Hepatocyte (in vitro differentiated cells): ENCODE results near the gene KCNJ9. TPM values are rescaled to one million over a fixed set of nuclear protein-coding genes. Genes with fewer than 3 reads are reported as not detected.

Experiments
- DNase-seq: peaks from one replicate; pipeline ENCODE4 v3.0.0-alpha.2; 2016; ENCODE audit warnings: low spot score
- H2AFZ ChIP-seq: fragments of 200-600 bp; sonication (generic); 2 replicates; pipeline ENCODE4 v1.6.0; 2016; ENCODE audit warnings: antibody characterized with exemption, mild to moderate bottlenecking
- H3K27ac ChIP-seq: fragments of 200-600 bp; sonication (generic); 2 replicates; pipeline ENCODE4 v1.5.1; 2016; ENCODE audit warnings: mild to moderate bottlenecking
- H3K27me3 ChIP-seq: fragments of 200-600 bp; sonication (generic); 2 replicates; pipeline ENCODE4 v1.6.1; 2016
- H3K36me3 ChIP-seq: fragments of 200-600 bp; sonication (generic); replicated peaks from 2 replicates; pipeline ENCODE4 v1.5.1; 2016; ENCODE audit warnings: low read depth; ENCODE audit not compliant: insufficient read depth
- H3K4me1 ChIP-seq: fragments of 200-600 bp; sonication (generic); 2 replicates; pipeline ENCODE4 v1.5.1; 2016; ENCODE audit warnings: mild to moderate bottlenecking, moderate library complexity; ENCODE audit not compliant: insufficient read depth
- H3K4me2 ChIP-seq: fragments of 200-600 bp; sonication (generic); 2 replicates; pipeline ENCODE4 v1.6.0; 2016
- H3K4me3 ChIP-seq: fragments of 200-600 bp; sonication (generic); 2 replicates; pipeline ENCODE4 v1.5.1; 2016; ENCODE audit warnings: mild to moderate bottlenecking
- H3K79me2 ChIP-seq: fragments of 200-600 bp; sonication (generic); 2 replicates; pipeline ENCODE4 v1.6.0; 2017; ENCODE audit warnings: mild to moderate bottlenecking
- H3K9me2 ChIP-seq: fragments of 200-600 bp; sonication (generic); replicated peaks from 2 replicates; pipeline ENCODE4 v1.6.0; 2017; ENCODE audit warnings: mild to moderate bottlenecking; ENCODE audit not compliant: insufficient read depth
- H3K9me3 ChIP-seq: fragments of 200-600 bp; sonication (generic); 2 replicates; pipeline ENCODE4 v1.5.1; 2016; ENCODE audit warnings: low read depth, mild to moderate bottlenecking
- H4K20me1 ChIP-seq: fragments of 200-600 bp; sonication (generic); 2 replicates; pipeline ENCODE4 v1.6.0; 2016; ENCODE audit warnings: mild to moderate bottlenecking; ENCODE audit not compliant: insufficient read depth, poor library complexity, severe bottlenecking
- CTCF ChIP-seq: fragments of 200-600 bp; sonication (generic); IDR thresholded peaks from 2 replicates; pipeline ENCODE4 v1.5.1; 2016; ENCODE audit warnings: antibody characterized with exemption, mild to moderate bottlenecking; ENCODE audit not compliant: poor library complexity
- EZH2 ChIP-seq: fragments of 200-600 bp; sonication (generic); IDR thresholded peaks from 2 replicates; pipeline ENCODE4 v1.6.1; 2016; ENCODE audit warnings: antibody characterized with exemption, mild to moderate bottlenecking, borderline replicate concordance
- EZH2phosphoT487 ChIP-seq: fragments of 200-600 bp; sonication (generic); IDR thresholded peaks from one replicate; pipeline ENCODE4 v1.6.1; 2018; ENCODE audit warnings: antibody characterized with exemption, mild to moderate bottlenecking, low read depth, moderate library complexity; ENCODE audit not compliant: unreplicated experiment, severe bottlenecking
- WGBS: methylation state at CpG from one replicate; pipeline ENCODE4 v1.1.6; 2016; ENCODE audit warnings: low lambda C conversion rate; ENCODE audit errors: missing lambda C conversion rate; 5-methylcytosine and 5-hydroxymethylcytosine counted together
- polyA plus RNA-seq: library from polyadenylated mRNA; unstranded; fragments of >200 nt; fragmentation: Nextera tagmentation; extraction: Ambion mirVana; gene quantifications from 2 replicates; pipeline ENCODE4 v1.2.1, GENCODE V29; 2016
- total RNA-seq: library from RNA; depleted of rRNA; stranded (reverse); fragments of >200 nt; gene quantifications from 2 replicates; pipeline ENCODE4 v1.2.3, GENCODE V29; 2014

The KCNJ9 gene
- total and polyA plus RNA-seq, 2 experiments from 2014 or later, result not detected

GRCh38 chr1:160120797-160121196 is 39.5 kb downstream of the KCNJ9 start:
- H3K27me3 ChIP-seq, result no peaks in the 10 kb centered on the region
- H3K9me3 ChIP-seq, result no peaks in the 10 kb centered on the region
- H3K4me3 ChIP-seq, result no peak overlapping the region
- H3K27ac ChIP-seq, result no peak overlapping the region
- 78% methylated on average over 5 of the region's 5 CpGs for WGBS
- no peak for DNase-seq
- no peaks in the 10 kb centered on the region for H3K36me3 ChIP-seq
- no peaks in the 10 kb centered on the region for H4K20me1 ChIP-seq
- H3K9me2 ChIP-seq, result no peaks in the 10 kb centered on the region
- H2AFZ ChIP-seq, result no peak overlapping the region
- TF ChIP-seq EZH2 (no peak), CTCF (no peak), EZH2phosphoT487 (no peak)
- H3K79me2 ChIP-seq, result no peaks in the 10 kb centered on the region
- H3K4me2 ChIP-seq, result no peak overlapping the region
- peaks cover 26% of the 10 kb centered on the region for H3K4me1 ChIP-seq

- no peak overlapping the region for H3K4me2 ChIP-seq
- H3K27me3 ChIP-seq, result no peaks in the 10 kb centered on the region
- WGBS, result 65% methylated on average over 1 of the region's 1 CpG
- no peaks in the 10 kb centered on the region for H4K20me1 ChIP-seq
- H3K4me1 ChIP-seq, result peaks cover 26% of the 10 kb centered on the region
- H3K9me3 ChIP-seq, result no peaks in the 10 kb centered on the region
- no peak overlapping the region for H3K27ac ChIP-seq
- H2AFZ ChIP-seq, result no peak overlapping the region
- H3K9me2 ChIP-seq, result no peaks in the 10 kb centered on the region
- TF ChIP-seq EZH2 (no peak), CTCF (no peak), EZH2phosphoT487 (no peak)
- no peak for DNase-seq
- H3K36me3 ChIP-seq, result no peaks in the 10 kb centered on the region
- H3K79me2 ChIP-seq, result no peaks in the 10 kb centered on the region
- H3K4me3 ChIP-seq, result no peak overlapping the region
Measured at GRCh38 chr1:160121388-160121787, 40.0 kb downstream of the KCNJ9 start.

GRCh38 chr1:160122978-160123495 is 41.7 kb downstream of the KCNJ9 start:
- Histone ChIP-seq H3K27ac (no peak overlapping the region), H3K4me3 (no peak overlapping the region), H3K4me1 (peaks cover 12% of the 10 kb centered on the region), H3K36me3 (no peaks in the 10 kb centered on the region), H3K4me2 (no peak overlapping the region), H3K9me2 (no peaks in the 10 kb centered on the region), H2AFZ (no peak overlapping the region), H4K20me1 (no peaks in the 10 kb centered on the region), H3K27me3 (no peaks in the 10 kb centered on the region), H3K9me3 (no peaks in the 10 kb centered on the region), H3K79me2 (no peaks in the 10 kb centered on the region)
- DNase-seq, result no peak
- no peak for TF ChIP-seq EZH2
- no peak for TF ChIP-seq EZH2phosphoT487
- TF ChIP-seq CTCF, result no peak
- 88% methylated on average over 16 of the region's 16 CpGs for WGBS

- Histone ChIP-seq H3K36me3 (no peaks in the 10 kb centered on the region), H3K79me2 (no peaks in the 10 kb centered on the region), H3K4me3 (no peak overlapping the region), H3K9me2 (no peaks in the 10 kb centered on the region), H4K20me1 (no peaks in the 10 kb centered on the region), H3K27ac (no peak overlapping the region), H3K9me3 (no peaks in the 10 kb centered on the region), H3K4me2 (no peak overlapping the region), H2AFZ (no peak overlapping the region), H3K27me3 (no peaks in the 10 kb centered on the region), H3K4me1 (peaks cover 8% of the 10 kb centered on the region)
- no peak for DNase-seq
- TF ChIP-seq EZH2phosphoT487 (no peak), CTCF (no peak), EZH2 (no peak)
Measured at GRCh38 chr1:160123726-160124125, 42.4 kb downstream of the KCNJ9 start.
